Measurements from ENCODE around the gene MYO15B. TPM values are rescaled to one million over a fixed set of nuclear protein-coding genes. Genes with fewer than 3 reads are reported as not detected.

MYO15B gene
- total and polyA plus RNA-seq, 2 of the 13 experiments (the other 11 are each of a cell fraction or from before 2014, with no cell fraction given): 2.8 to 8.1 TPM

GRCh38 chr17:75552425-75553294, 34.9 kb upstream of the MYO15B start (continued):
- TF ChIP-seq CREBL2 (CRISPR knock-in tag; IDR thresholded peaks at IDR 0.05; ENCODE audit: borderline replicate concordance) (no peak), THAP9 (CRISPR knock-in tag; IDR thresholded peaks at IDR 0.05; ENCODE audit: borderline replicate concordance) (no peak), SATB2 (CRISPR knock-in tag; IDR thresholded peaks at IDR 0.05) (no peak), MEIS1 (CRISPR knock-in tag; IDR thresholded peaks at IDR 0.05; ENCODE audit: borderline replicate concordance) (0 out of 2 replicates have a peak, but pooled peaks have one; percentile 29), NFYB (CRISPR knock-in tag; IDR thresholded peaks at IDR 0.05) (no peak), PRDM4 (CRISPR knock-in tag; IDR thresholded peaks at IDR 0.05; ENCODE audit: borderline replicate concordance) (no peak), RAD21 (CRISPR knock-in tag; IDR thresholded peaks at IDR 0.05) (peak; percentile 75), ZNF264 (CRISPR knock-in tag; IDR thresholded peaks at IDR 0.05) (no peak; the same call in 1 of the 2 replicates), RORA (CRISPR knock-in tag; IDR thresholded peaks at IDR 0.05) (no peak), ZSCAN9 (CRISPR knock-in tag; IDR thresholded peaks at IDR 0.05; ENCODE audit: borderline replicate concordance) (peak; percentile 70; the same call in 1 of the 2 replicates), PCBP1 (IDR thresholded peaks at IDR 0.05; ENCODE audit: borderline replicate concordance, low read depth, low read length) (no peak), TBX2 (CRISPR knock-in tag; IDR thresholded peaks at IDR 0.05; ENCODE audit: borderline replicate concordance) (peak; percentile 72), NRL (CRISPR knock-in tag; IDR thresholded peaks at IDR 0.05; ENCODE audit: borderline replicate concordance) (peak; percentile 58; the same call in 1 of the 2 replicates), SIX1 (CRISPR knock-in tag; IDR thresholded peaks at IDR 0.05; ENCODE audit: borderline replicate concordance) (peak; percentile 62; the same call in 1 of the 2 replicates), CEBPB (IDR thresholded peaks at IDR 0.05; ENCODE audit: borderline replicate concordance, low read depth, low read length) (no peak)
- TF ChIP-seq, protein P1, sequence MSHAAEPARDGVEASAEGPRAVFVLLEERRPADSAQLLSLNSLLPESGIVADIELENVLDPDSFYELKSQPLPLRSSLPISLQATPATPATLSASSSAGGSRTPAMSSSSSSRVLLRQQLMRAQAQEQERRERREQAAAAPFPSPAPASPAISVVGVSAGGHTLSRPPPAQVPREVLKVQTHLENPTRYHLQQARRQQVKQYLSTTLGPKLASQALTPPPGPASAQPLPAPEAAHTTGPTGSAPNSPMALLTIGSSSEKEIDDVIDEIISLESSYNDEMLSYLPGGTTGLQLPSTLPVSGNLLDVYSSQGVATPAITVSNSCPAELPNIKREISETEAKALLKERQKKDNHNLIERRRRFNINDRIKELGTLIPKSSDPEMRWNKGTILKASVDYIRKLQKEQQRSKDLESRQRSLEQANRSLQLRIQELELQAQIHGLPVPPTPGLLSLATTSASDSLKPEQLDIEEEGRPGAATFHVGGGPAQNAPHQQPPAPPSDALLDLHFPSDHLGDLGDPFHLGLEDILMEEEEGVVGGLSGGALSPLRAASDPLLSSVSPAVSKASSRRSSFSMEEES (CRISPR knock-in tag; IDR thresholded peaks at IDR 0.05): peak; percentile 59
- TF ChIP-seq, protein P2, sequence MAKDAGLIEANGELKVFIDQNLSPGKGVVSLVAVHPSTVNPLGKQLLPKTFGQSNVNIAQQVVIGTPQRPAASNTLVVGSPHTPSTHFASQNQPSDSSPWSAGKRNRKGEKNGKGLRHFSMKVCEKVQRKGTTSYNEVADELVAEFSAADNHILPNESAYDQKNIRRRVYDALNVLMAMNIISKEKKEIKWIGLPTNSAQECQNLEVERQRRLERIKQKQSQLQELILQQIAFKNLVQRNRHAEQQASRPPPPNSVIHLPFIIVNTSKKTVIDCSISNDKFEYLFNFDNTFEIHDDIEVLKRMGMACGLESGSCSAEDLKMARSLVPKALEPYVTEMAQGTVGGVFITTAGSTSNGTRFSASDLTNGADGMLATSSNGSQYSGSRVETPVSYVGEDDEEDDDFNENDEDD (CRISPR knock-in tag; IDR thresholded peaks at IDR 0.05; ENCODE audit: borderline replicate concordance): no peak
- TF ChIP-seq, protein P3, sequence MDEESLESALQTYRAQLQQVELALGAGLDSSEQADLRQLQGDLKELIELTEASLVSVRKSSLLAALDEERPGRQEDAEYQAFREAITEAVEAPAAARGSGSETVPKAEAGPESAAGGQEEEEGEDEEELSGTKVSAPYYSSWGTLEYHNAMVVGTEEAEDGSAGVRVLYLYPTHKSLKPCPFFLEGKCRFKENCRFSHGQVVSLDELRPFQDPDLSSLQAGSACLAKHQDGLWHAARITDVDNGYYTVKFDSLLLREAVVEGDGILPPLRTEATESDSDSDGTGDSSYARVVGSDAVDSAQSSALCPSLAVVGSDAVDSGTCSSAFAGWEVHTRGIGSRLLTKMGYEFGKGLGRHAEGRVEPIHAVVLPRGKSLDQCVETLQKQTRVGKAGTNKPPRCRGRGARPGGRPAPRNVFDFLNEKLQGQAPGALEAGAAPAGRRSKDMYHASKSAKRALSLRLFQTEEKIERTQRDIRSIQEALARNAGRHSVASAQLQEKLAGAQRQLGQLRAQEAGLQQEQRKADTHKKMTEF (CRISPR knock-in tag; IDR thresholded peaks at IDR 0.05): peak; percentile 62; the same call in 1 of the 2 replicates

Data from HepG2 (cell line).